ENCODE measurements around the gene TMEM150A. TPM values are rescaled to one million over a fixed set of nuclear protein-coding genes. Genes with fewer than 3 reads are reported as not detected.
"Not testable (repeated sequence)": the region's sequence is repeated elsewhere in the genome, so short reads cannot be mapped to it uniquely, and the experiment has no call there.

TMEM150A gene
- total RNA-seq, 1 donor = 20.6 TPM

- Histone ChIP-seq H3K27ac (ENCODE audit: low read depth, low read length) (no peak overlapping the region), H2AFZ (ENCODE audit: low read length) (no peak overlapping the region), H4K20me1 (ENCODE audit: insufficient read depth, low read length) (no peaks in the 10 kb centered on the region), H3K9me3 (ENCODE audit: low read depth, low read length) (no peaks in the 10 kb centered on the region), H3K4me2 (ENCODE audit: insufficient read depth, low read length) (no peak overlapping the region), H3K36me3 (ENCODE audit: insufficient read depth, low read length) (no peaks in the 10 kb centered on the region), H3K4me1 (ENCODE audit: insufficient read depth, low read length) (no peaks in the 10 kb centered on the region), H3K79me2 (ENCODE audit: insufficient read depth, low read length) (peaks cover under 1% of the 10 kb centered on the region), H3K27me3 (ENCODE audit: insufficient read depth, low read length) (peaks cover 10% of the 10 kb centered on the region), H3K4me3 (ENCODE audit: insufficient read depth, low read length) (no peak overlapping the region)
- no peak for DNase-seq (ENCODE audit: insufficient read length, low spot score, missing footprints)
- TF ChIP-seq CTCF (IDR thresholded peaks at IDR 0.05; ENCODE audit: extremely low read depth, low read depth, low read length) = no peak
Measured at GRCh38 chr2:85566265-85566664, 36.2 kb downstream of the TMEM150A start.

- peaks cover 1% of the 10 kb centered on the region for H4K20me1 ChIP-seq (ENCODE audit: insufficient read depth, low read length)
- no peaks in the 10 kb centered on the region for H3K9me3 ChIP-seq (ENCODE audit: low read depth, low read length)
- peaks cover 21% of the 10 kb centered on the region for H3K79me2 ChIP-seq (ENCODE audit: insufficient read depth, low read length)
- H3K36me3 ChIP-seq (ENCODE audit: insufficient read depth, low read length) = peaks cover under 1% of the 10 kb centered on the region
- no peak overlapping the region for H2AFZ ChIP-seq (ENCODE audit: low read length)
- no peak overlapping the region for H3K4me3 ChIP-seq (ENCODE audit: insufficient read depth, low read length)
- no peak overlapping the region for H3K4me2 ChIP-seq (ENCODE audit: insufficient read depth, low read length)
- no peak for TF ChIP-seq CTCF (IDR thresholded peaks at IDR 0.05; ENCODE audit: extremely low read depth, low read depth, low read length)
- H3K27ac ChIP-seq (ENCODE audit: low read depth, low read length) = no peak overlapping the region
- no peak for DNase-seq (ENCODE audit: insufficient read length, low spot score, missing footprints)
- no peaks in the 10 kb centered on the region for H3K27me3 ChIP-seq (ENCODE audit: insufficient read depth, low read length)
- peaks cover 12% of the 10 kb centered on the region for H3K4me1 ChIP-seq (ENCODE audit: insufficient read depth, low read length)
Measured at GRCh38 chr2:85564144-85564563, 38.3 kb downstream of the TMEM150A start.

- peaks cover 44% of the 10 kb centered on the region for H3K79me2 ChIP-seq (ENCODE audit: insufficient read depth, low read length)
- H2AFZ ChIP-seq (ENCODE audit: low read length) = peak within 1 kb of the TSS; percentile 100
- no peaks in the 10 kb centered on the region for H3K27me3 ChIP-seq (ENCODE audit: insufficient read depth, low read length)
- H3K36me3 ChIP-seq (ENCODE audit: insufficient read depth, low read length) = peaks cover 21% of the 10 kb centered on the region
- DNase-seq (ENCODE audit: insufficient read length, low spot score, missing footprints) = peak; percentile 98
- H3K27ac ChIP-seq (ENCODE audit: low read depth, low read length) = peak within 1 kb of the TSS; percentile 72
- peak within 1 kb of the TSS; percentile 98 for H3K4me3 ChIP-seq (ENCODE audit: insufficient read depth, low read length)
- H3K9me3 ChIP-seq (ENCODE audit: low read depth, low read length) = no peaks in the 10 kb centered on the region
- H4K20me1 ChIP-seq (ENCODE audit: insufficient read depth, low read length) = peaks cover 13% of the 10 kb centered on the region
- no peak for TF ChIP-seq CTCF (IDR thresholded peaks at IDR 0.05; ENCODE audit: extremely low read depth, low read depth, low read length)
- H3K4me2 ChIP-seq (ENCODE audit: insufficient read depth, low read length) = peak within 1 kb of the TSS; percentile 97
- H3K4me1 ChIP-seq (ENCODE audit: insufficient read depth, low read length) = peaks cover 12% of the 10 kb centered on the region
Measured at GRCh38 chr2:85561280-85562212, 41.0 kb downstream of the TMEM150A start, which contains the start of gene GGCX. Gene GGCX, minus strand, starts transcription at chr2:85561493. Its CDS starts 65 bp downstream, at chr2:85561428.

GRCh38 chr2:85560812-85561279 lies 41.7 kb downstream of the TMEM150A start:
- H3K4me2 ChIP-seq (ENCODE audit: insufficient read depth, low read length) = peak overlapping the region; percentile 97
- no peaks in the 10 kb centered on the region for H3K27me3 ChIP-seq (ENCODE audit: insufficient read depth, low read length)
- H3K36me3 ChIP-seq (ENCODE audit: insufficient read depth, low read length) = peaks cover 22% of the 10 kb centered on the region
- no peaks in the 10 kb centered on the region for H3K9me3 ChIP-seq (ENCODE audit: low read depth, low read length)
- H2AFZ ChIP-seq (ENCODE audit: low read length) = peak overlapping the region; percentile 100
- H3K4me1 ChIP-seq (ENCODE audit: insufficient read depth, low read length) = peaks cover 12% of the 10 kb centered on the region
- peak; percentile 73 for DNase-seq (ENCODE audit: insufficient read length, low spot score, missing footprints)
- peaks cover 49% of the 10 kb centered on the region for H3K79me2 ChIP-seq (ENCODE audit: insufficient read depth, low read length)
- peaks cover 13% of the 10 kb centered on the region for H4K20me1 ChIP-seq (ENCODE audit: insufficient read depth, low read length)
- H3K27ac ChIP-seq (ENCODE audit: low read depth, low read length) = peak overlapping the region; percentile 72
- H3K4me3 ChIP-seq (ENCODE audit: insufficient read depth, low read length) = peak overlapping the region; percentile 98
- no peak for TF ChIP-seq CTCF (IDR thresholded peaks at IDR 0.05; ENCODE audit: extremely low read depth, low read depth, low read length)

GRCh38 chr2:85560403-85560726 lies 42.1 kb downstream of the TMEM150A start:
- H2AFZ ChIP-seq (ENCODE audit: low read length) = peak overlapping the region; percentile 100

More at GRCh38 chr2:85560403-85560726, 42.1 kb downstream of the TMEM150A start:
- not testable (repeated sequence) for DNase-seq (ENCODE audit: insufficient read length, low spot score, missing footprints); H3K27me3 ChIP-seq (ENCODE audit: insufficient read depth, low read length); H3K9me3 ChIP-seq (ENCODE audit: low read depth, low read length)
- Histone ChIP-seq H3K79me2 (ENCODE audit: insufficient read depth, low read length) (peaks cover 51% of the 10 kb centered on the region), H3K4me2 (ENCODE audit: insufficient read depth, low read length) (peak overlapping the region; percentile 97), H3K27ac (ENCODE audit: low read depth, low read length) (peak overlapping the region; percentile 72), H3K36me3 (ENCODE audit: insufficient read depth, low read length) (peaks cover 26% of the 10 kb centered on the region), H3K4me3 (ENCODE audit: insufficient read depth, low read length) (peak overlapping the region; percentile 98), H4K20me1 (ENCODE audit: insufficient read depth, low read length) (peaks cover 13% of the 10 kb centered on the region), H3K4me1 (ENCODE audit: insufficient read depth, low read length) (peaks cover 12% of the 10 kb centered on the region)

All from osteoblast (primary cell).